HCEC 1CT (cell line): ENCODE measurements around the gene TBATA.

Source experiments
- DNase-seq: peaks from one replicate; pipeline ENCODE4 v3.0.0-alpha.2; 2017

TBATA gene

GRCh38 chr10:70806841-70807240 is 21.7 kb upstream of the TBATA start:
- no peak for DNase-seq

GRCh38 chr10:70805619-70806215 is 20.5 kb upstream of the TBATA start:
- no peak for DNase-seq

- no peak for DNase-seq
Observed at GRCh38 chr10:70804421-70804808, 19.2 kb upstream of the TBATA start.

- DNase-seq: no peak
Observed at GRCh38 chr10:70803775-70804420, 18.7 kb upstream of the TBATA start.

GRCh38 chr10:70801854-70802253 is 16.7 kb upstream of the TBATA start:
- DNase-seq: no peak

- DNase-seq: no peak
Observed at GRCh38 chr10:70799124-70799523, 13.9 kb upstream of the TBATA start.

- DNase-seq: no peak
Observed at GRCh38 chr10:70797840-70798239, 12.7 kb upstream of the TBATA start.

- no peak for DNase-seq
Observed at GRCh38 chr10:70795613-70796012, 10.4 kb upstream of the TBATA start.

GRCh38 chr10:70791386-70792039 is 6.3 kb upstream of the TBATA start:
- DNase-seq: no peak

- DNase-seq: peak; percentile 42
Observed at GRCh38 chr10:70786799-70787415, 1.7 kb upstream of the TBATA start.

GRCh38 chr10:70784471-70784870 is 706 bp downstream of the TBATA start:
- DNase-seq: peak; percentile 37

GRCh38 chr10:70784016-70784415 is 1.2 kb downstream of the TBATA start:
- no peak for DNase-seq

GRCh38 chr10:70782746-70783680 is 2.2 kb downstream of the TBATA start:
- DNase-seq: no peak

GRCh38 chr10:70782086-70782745 is 3.0 kb downstream of the TBATA start:
- no peak for DNase-seq

GRCh38 chr10:70781461-70782051 is 3.6 kb downstream of the TBATA start:
- DNase-seq: no peak

GRCh38 chr10:70780772-70781171 is 4.4 kb downstream of the TBATA start:
- DNase-seq: no peak

GRCh38 chr10:70780370-70780760 is 4.8 kb downstream of the TBATA start:
- DNase-seq: no peak

GRCh38 chr10:70779511-70780369 is 5.4 kb downstream of the TBATA start:
- DNase-seq: no peak

GRCh38 chr10:70779088-70779487 is 6.1 kb downstream of the TBATA start:
- DNase-seq: no peak

GRCh38 chr10:70778267-70778924 is 6.8 kb downstream of the TBATA start:
- DNase-seq: no peak
